Measurements from ENCODE around the gene PIMREG. TPM values are rescaled to one million over a fixed set of nuclear protein-coding genes. Genes with fewer than 3 reads are reported as not detected.

Gene PIMREG
- polyA plus RNA-seq, 1 donor from 2014 or later = 6.0 TPM

- no peaks in the 10 kb centered on the region for H3K79me2 ChIP-seq (replicated peaks; ENCODE audit: insufficient read depth, low read length)
- no peak overlapping the region for H2AFZ ChIP-seq (ENCODE audit: low read depth, low read length)
- TF ChIP-seq POLR2AphosphoS5 (IDR thresholded peaks at IDR 0.05) (no peak), EP300 (conservative IDR thresholded peaks at IDR 0.05; ENCODE audit: poor library complexity, severe bottlenecking) (no peak), RAD21 (conservative IDR thresholded peaks at IDR 0.05) (no peak), EZH2 (IDR thresholded peaks at IDR 0.05; ENCODE audit: borderline replicate concordance, insufficient read depth, low read length, poor library complexity, severe bottlenecking) (no peak), SMC3 (conservative IDR thresholded peaks at IDR 0.05; ENCODE audit: poor library complexity) (no peak), REST (IDR thresholded peaks at IDR 0.05; ENCODE audit: borderline replicate concordance) (no peak), CTCF (IDR thresholded peaks at IDR 0.05; ENCODE audit: poor library complexity, severe bottlenecking) (no peak), TAF1 (IDR thresholded peaks at IDR 0.05; ENCODE audit: low read depth) (no peak), MXI1 (conservative IDR thresholded peaks at IDR 0.05; ENCODE audit: poor library complexity, severe bottlenecking) (no peak)
- no peaks in the 10 kb centered on the region for H3K36me3 ChIP-seq (ENCODE audit: insufficient read depth, low read length)
- no peaks in the 10 kb centered on the region for H3K27me3 ChIP-seq (ENCODE audit: insufficient read depth, low read depth, low read length)
- H3K4me3 ChIP-seq (ENCODE audit: low read length) = no peak overlapping the region
- no peak overlapping the region for H3K9ac ChIP-seq (ENCODE audit: low read length)
- H3K27ac ChIP-seq (ENCODE audit: low read length) = no peak overlapping the region
- no peaks in the 10 kb centered on the region for H3F3A ChIP-seq (ENCODE audit: insufficient read depth, low read length, poor library complexity, severe bottlenecking)
- H4K20me1 ChIP-seq (ENCODE audit: insufficient read depth) = no peaks in the 10 kb centered on the region
- no peaks in the 10 kb centered on the region for H3K9me3 ChIP-seq (ENCODE audit: low read length)
- H3K9me2 ChIP-seq (ENCODE audit: insufficient read depth, low read length) = no peaks in the 10 kb centered on the region
- no peak overlapping the region for H3K4me2 ChIP-seq (ENCODE audit: low read length)
Observed at GRCh38 chr17:6468051-6468790, 24.0 kb downstream of the PIMREG start.

- Histone ChIP-seq H3K27ac (ENCODE audit: low read length) (no peak overlapping the region), H3K9me2 (ENCODE audit: insufficient read depth, low read length) (no peaks in the 10 kb centered on the region)
Observed at GRCh38 chr17:6470146-6470718, 26.0 kb downstream of the PIMREG start.

More at GRCh38 chr17:6470146-6470718, 26.0 kb downstream of the PIMREG start:
- TF ChIP-seq REST (IDR thresholded peaks at IDR 0.05; ENCODE audit: borderline replicate concordance) (no peak), RAD21 (conservative IDR thresholded peaks at IDR 0.05) (no peak), SMC3 (conservative IDR thresholded peaks at IDR 0.05; ENCODE audit: poor library complexity) (no peak), EZH2 (IDR thresholded peaks at IDR 0.05; ENCODE audit: borderline replicate concordance, insufficient read depth, low read length, poor library complexity, severe bottlenecking) (no peak)
- Histone ChIP-seq H3K27me3 (ENCODE audit: insufficient read depth, low read depth, low read length) (no peaks in the 10 kb centered on the region), H3K36me3 (ENCODE audit: insufficient read depth, low read length) (no peaks in the 10 kb centered on the region), H3K79me2 (replicated peaks; ENCODE audit: insufficient read depth, low read length) (no peaks in the 10 kb centered on the region), H4K20me1 (ENCODE audit: insufficient read depth) (no peaks in the 10 kb centered on the region), H3K9ac (ENCODE audit: low read length) (no peak overlapping the region), H3F3A (ENCODE audit: insufficient read depth, low read length, poor library complexity, severe bottlenecking) (no peaks in the 10 kb centered on the region), H2AFZ (ENCODE audit: low read depth, low read length) (no peak overlapping the region), H3K9me3 (ENCODE audit: low read length) (no peaks in the 10 kb centered on the region), H3K4me2 (ENCODE audit: low read length) (no peak overlapping the region), H3K4me3 (ENCODE audit: low read length) (no peak overlapping the region)

Measured in neural cell (in vitro differentiated cells).